ENCODE data around the gene RXRG. TPM values are rescaled to one million over a fixed set of nuclear protein-coding genes. Genes with fewer than 3 reads are reported as not detected.

The RXRG gene
- total RNA-seq, 1 donor from 2014 or later, result not detected

DNA sequence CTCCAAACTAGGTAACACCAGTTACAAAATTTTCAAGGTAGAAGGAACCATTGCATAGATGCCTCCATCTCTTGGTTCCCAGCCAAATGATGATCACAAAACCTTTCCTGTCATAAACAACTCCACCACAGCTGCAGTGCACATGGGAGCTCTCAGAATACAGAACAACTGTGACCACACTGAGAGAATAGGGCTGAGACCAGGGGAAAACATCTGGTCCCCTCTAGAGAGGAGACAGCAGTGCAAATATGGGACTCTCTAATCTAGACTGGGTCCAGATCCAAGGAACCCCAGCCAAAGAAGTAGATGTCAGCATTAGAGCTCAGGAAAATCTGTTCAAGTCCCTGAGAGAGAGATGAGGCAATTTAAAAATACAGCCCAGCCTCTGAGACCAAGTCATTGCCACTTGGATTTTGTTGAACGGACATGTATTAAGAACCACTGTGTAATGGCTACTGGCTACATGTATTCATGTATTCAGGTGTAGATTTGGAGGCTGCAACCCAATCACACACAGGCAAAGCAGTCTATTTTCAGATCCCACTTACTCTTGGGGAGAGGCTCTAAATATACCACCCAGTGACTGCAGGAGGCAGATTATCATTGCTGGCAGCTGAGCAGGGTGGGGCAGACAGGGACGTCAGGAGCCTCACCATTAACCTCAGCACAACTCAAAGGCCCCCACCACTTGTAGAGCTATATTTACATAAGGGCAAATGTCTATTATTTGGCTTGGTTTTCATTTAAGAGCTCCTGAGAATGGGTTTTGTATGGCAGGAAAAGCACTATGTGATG lies 7.6 kb upstream of the RXRG start:
- H3K36me3 ChIP-seq (ENCODE audit: insufficient read depth, low read length), result no peaks in the 10 kb centered on the region
- no peaks in the 10 kb centered on the region for H3K4me1 ChIP-seq (ENCODE audit: insufficient read depth, low read length)
- Mint-ChIP-seq H3K4me3 (ENCODE audit: unreplicated experiment) (no peak overlapping the region), H3K27ac (ENCODE audit: unreplicated experiment) (no peak overlapping the region), H3K36me3 (ENCODE audit: low read depth, unreplicated experiment) (no peaks in the 10 kb centered on the region), H3K27me3 (ENCODE audit: low read depth, unreplicated experiment) (peaks cover 72% of the 10 kb centered on the region), H3K4me1 (ENCODE audit: low read depth, unreplicated experiment) (no peaks in the 10 kb centered on the region), H3K9me3 (ENCODE audit: unreplicated experiment) (no peaks in the 10 kb centered on the region)
- FAIRE-seq (no peak), DNase-seq (ENCODE audit: low read depth) (no peak)
- H3K4me3 ChIP-seq (ENCODE audit: insufficient read depth, low read depth, low read length), result no peak overlapping the region
- no peak overlapping the region for H2AFZ ChIP-seq (ENCODE audit: low read depth, low read length)
- no peaks in the 10 kb centered on the region for H3K27me3 ChIP-seq (ENCODE audit: insufficient read depth, low read length)
- H4K20me1 ChIP-seq (ENCODE audit: insufficient read depth, low read length), result no peaks in the 10 kb centered on the region
- H3K9me3 ChIP-seq (ENCODE audit: insufficient read depth, low read depth, low read length), result no peaks in the 10 kb centered on the region
- no peak overlapping the region for H3K27ac ChIP-seq (ENCODE audit: low read depth, low read length)
- TF ChIP-seq EZH2 (IDR thresholded peaks at IDR 0.05; ENCODE audit: insufficient read depth, low read length), result no peak
- TF ChIP-seq, protein P1, sequence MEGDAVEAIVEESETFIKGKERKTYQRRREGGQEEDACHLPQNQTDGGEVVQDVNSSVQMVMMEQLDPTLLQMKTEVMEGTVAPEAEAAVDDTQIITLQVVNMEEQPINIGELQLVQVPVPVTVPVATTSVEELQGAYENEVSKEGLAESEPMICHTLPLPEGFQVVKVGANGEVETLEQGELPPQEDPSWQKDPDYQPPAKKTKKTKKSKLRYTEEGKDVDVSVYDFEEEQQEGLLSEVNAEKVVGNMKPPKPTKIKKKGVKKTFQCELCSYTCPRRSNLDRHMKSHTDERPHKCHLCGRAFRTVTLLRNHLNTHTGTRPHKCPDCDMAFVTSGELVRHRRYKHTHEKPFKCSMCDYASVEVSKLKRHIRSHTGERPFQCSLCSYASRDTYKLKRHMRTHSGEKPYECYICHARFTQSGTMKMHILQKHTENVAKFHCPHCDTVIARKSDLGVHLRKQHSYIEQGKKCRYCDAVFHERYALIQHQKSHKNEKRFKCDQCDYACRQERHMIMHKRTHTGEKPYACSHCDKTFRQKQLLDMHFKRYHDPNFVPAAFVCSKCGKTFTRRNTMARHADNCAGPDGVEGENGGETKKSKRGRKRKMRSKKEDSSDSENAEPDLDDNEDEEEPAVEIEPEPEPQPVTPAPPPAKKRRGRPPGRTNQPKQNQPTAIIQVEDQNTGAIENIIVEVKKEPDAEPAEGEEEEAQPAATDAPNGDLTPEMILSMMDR (IDR thresholded peaks at IDR 0.05; ENCODE audit: insufficient read depth, low read depth, low read length), result no peak
- H3K9ac ChIP-seq (ENCODE audit: low read length), result no peak overlapping the region
- H3K79me2 ChIP-seq (ENCODE audit: insufficient read depth, low read length), result no peaks in the 10 kb centered on the region
- H3K4me2 ChIP-seq (ENCODE audit: low read length), result no peak overlapping the region

DNA sequence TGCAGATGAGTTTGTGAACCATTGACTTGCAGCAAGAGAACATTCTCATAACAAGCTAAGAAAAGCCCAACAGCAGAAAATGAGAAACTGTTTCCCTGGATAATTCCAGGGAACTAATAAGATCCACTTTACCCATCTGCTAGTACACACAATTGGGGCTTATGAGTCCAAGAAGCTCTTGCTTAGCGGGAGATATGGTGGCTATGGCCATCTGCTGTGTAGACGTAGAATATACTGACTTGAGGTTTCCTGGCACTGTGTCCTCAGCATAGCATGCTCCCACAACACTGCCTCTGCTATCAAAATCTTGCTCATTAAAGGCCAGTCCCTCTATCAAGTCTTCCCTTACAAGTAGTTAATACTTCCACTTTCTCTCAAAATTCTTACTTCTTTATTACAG lies 6.8 kb upstream of the RXRG start:
- no peaks in the 10 kb centered on the region for H3K79me2 ChIP-seq (ENCODE audit: insufficient read depth, low read length)
- H3K27me3 Mint-ChIP-seq (ENCODE audit: low read depth, unreplicated experiment), result peaks cover 73% of the 10 kb centered on the region
- TF ChIP-seq, protein P1 (IDR thresholded peaks at IDR 0.05; ENCODE audit: insufficient read depth, low read depth, low read length), result no peak
- no peak for TF ChIP-seq EZH2 (IDR thresholded peaks at IDR 0.05; ENCODE audit: insufficient read depth, low read length)
- no peaks in the 10 kb centered on the region for H3K36me3 Mint-ChIP-seq (ENCODE audit: low read depth, unreplicated experiment)
- no peaks in the 10 kb centered on the region for H3K9me3 ChIP-seq (ENCODE audit: insufficient read depth, low read depth, low read length)
- no peaks in the 10 kb centered on the region for H3K36me3 ChIP-seq (ENCODE audit: insufficient read depth, low read length)
- no peaks in the 10 kb centered on the region for H4K20me1 ChIP-seq (ENCODE audit: insufficient read depth, low read length)
- FAIRE-seq, result no peak
- no peak overlapping the region for H3K27ac Mint-ChIP-seq (ENCODE audit: unreplicated experiment)
- H3K4me1 Mint-ChIP-seq (ENCODE audit: low read depth, unreplicated experiment), result no peaks in the 10 kb centered on the region
- no peak overlapping the region for H3K4me3 ChIP-seq (ENCODE audit: insufficient read depth, low read depth, low read length)
- no peaks in the 10 kb centered on the region for H3K9me3 Mint-ChIP-seq (ENCODE audit: unreplicated experiment)
- H3K9ac ChIP-seq (ENCODE audit: low read length), result no peak overlapping the region
- H3K27me3 ChIP-seq (ENCODE audit: insufficient read depth, low read length), result no peaks in the 10 kb centered on the region
- no peak overlapping the region for H3K4me2 ChIP-seq (ENCODE audit: low read length)
- H3K27ac ChIP-seq (ENCODE audit: low read depth, low read length), result no peak overlapping the region
- no peaks in the 10 kb centered on the region for H3K4me1 ChIP-seq (ENCODE audit: insufficient read depth, low read length)
- DNase-seq (ENCODE audit: low read depth), result no peak
- no peak overlapping the region for H3K4me3 Mint-ChIP-seq (ENCODE audit: unreplicated experiment)
- H2AFZ ChIP-seq (ENCODE audit: low read depth, low read length), result no peak overlapping the region

DNA sequence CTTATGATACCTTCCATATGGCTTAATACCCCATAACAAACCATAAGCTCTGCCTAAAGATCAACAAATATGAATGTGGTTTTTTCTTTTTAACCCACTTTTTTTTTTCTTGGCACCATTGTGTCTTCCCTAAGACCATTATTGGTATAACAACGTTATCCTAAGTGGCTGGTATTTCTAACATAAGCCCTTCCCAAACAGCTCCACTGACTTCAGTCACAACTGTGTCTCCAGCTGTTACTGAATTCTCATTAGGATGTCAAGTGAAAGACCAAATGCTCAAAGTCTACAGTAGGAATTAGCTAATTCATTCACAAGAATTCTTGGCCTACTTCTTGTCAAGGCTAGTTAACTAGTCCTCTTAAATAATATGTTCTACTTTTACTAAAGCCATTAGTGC lies 4.2 kb upstream of the RXRG start:
- Histone ChIP-seq H3K36me3 (ENCODE audit: insufficient read depth, low read length) (no peaks in the 10 kb centered on the region), H3K4me2 (ENCODE audit: low read length) (no peak overlapping the region), H4K20me1 (ENCODE audit: insufficient read depth, low read length) (no peaks in the 10 kb centered on the region), H3K9ac (ENCODE audit: low read length) (no peak overlapping the region), H3K9me3 (ENCODE audit: insufficient read depth, low read depth, low read length) (no peaks in the 10 kb centered on the region), H2AFZ (ENCODE audit: low read depth, low read length) (no peak overlapping the region), H3K27me3 (ENCODE audit: insufficient read depth, low read length) (peaks cover 21% of the 10 kb centered on the region), H3K27ac (ENCODE audit: low read depth, low read length) (no peak overlapping the region), H3K4me3 (ENCODE audit: insufficient read depth, low read depth, low read length) (no peak overlapping the region), H3K79me2 (ENCODE audit: insufficient read depth, low read length) (no peaks in the 10 kb centered on the region), H3K4me1 (ENCODE audit: insufficient read depth, low read length) (no peaks in the 10 kb centered on the region)
- H3K4me1 Mint-ChIP-seq (ENCODE audit: low read depth, unreplicated experiment), result no peaks in the 10 kb centered on the region
- no peaks in the 10 kb centered on the region for H3K9me3 Mint-ChIP-seq (ENCODE audit: unreplicated experiment)
- no peak for FAIRE-seq
- peaks cover 51% of the 10 kb centered on the region for H3K27me3 Mint-ChIP-seq (ENCODE audit: low read depth, unreplicated experiment)
- no peak overlapping the region for H3K4me3 Mint-ChIP-seq (ENCODE audit: unreplicated experiment)
- no peak for TF ChIP-seq EZH2 (IDR thresholded peaks at IDR 0.05; ENCODE audit: insufficient read depth, low read length)
- TF ChIP-seq, protein P1 (IDR thresholded peaks at IDR 0.05; ENCODE audit: insufficient read depth, low read depth, low read length), result no peak
- no peaks in the 10 kb centered on the region for H3K36me3 Mint-ChIP-seq (ENCODE audit: low read depth, unreplicated experiment)
- no peak for DNase-seq (ENCODE audit: low read depth)
- H3K27ac Mint-ChIP-seq (ENCODE audit: unreplicated experiment), result no peak overlapping the region
